K562 (cell line): ENCODE data around the gene DGAT2. TPM values are rescaled to one million over a fixed set of nuclear protein-coding genes. Genes with fewer than 3 reads are reported as not detected.

Experiments
- ATAC-seq: fragments of 200-7000 bp; cut with Tn5 transposase; 3 replicates; pipeline ENCODE4 v1.9.1; 2020; ENCODE audit warnings: moderate library complexity
- BruUV-seq: library from RNA; stranded (reverse); fragments of 400-500 nt; replicated peaks from 2 replicates; lab custom pipeline; 2021; lab: Mats Ljungman, UMichigan
- CTCF ChIA-PET: fragments of 300-600 bp; formaldehyde crosslinking; extraction: SDS; loops from one replicate; lab custom pipeline; 2021; ENCODE audit warnings: low intra/inter-chr PET ratio; lab: Yijun Ruan, JAX
- POLR2A ChIA-PET: fragments of 300-600, 350-650 bp; sonication (Branson Sonifier 250); formaldehyde crosslinking; extraction: SDS; loops from one replicate; lab custom pipeline; 2021; ENCODE audit warnings: antibody characterized with exemption, inconsistent platforms; lab: Yijun Ruan, JAX
- DNase-seq, 4 experiments: peaks; one replicate each; pipeline versions ENCODE4 v3.0.0 to v3.0.0-alpha.2; 2011 to 2018; ENCODE audit warnings: low spot score in 3 of 4, mixed read lengths in 3 of 4; ENCODE audit errors: extremely low read depth in 1 of 4
- FAIRE-seq: peaks from 2 replicates; lab custom pipeline; 2011; peaks lifted over from hg19 to GRCh38; lab: Jason Lieb, UNC
- H2AFZ ChIP-seq: 2 replicates; pipeline ENCODE4 v1.6.0; 2011; ENCODE audit warnings: low read depth, low read length, control low read depth, inconsistent platforms
- H3K27ac ChIP-seq: fragments of 200-600 bp; 3 replicates; pipeline ENCODE4 v1.8.0; 2011; ENCODE audit warnings: low read depth, mild to moderate bottlenecking, control low read depth, inconsistent platforms, low read length, moderate library complexity, mixed read lengths; ENCODE audit errors: extremely low read depth
- H3K27me3 ChIP-seq, 2 experiments: fragments of 300-600 bp in 1 of 2; 2 replicates in 1 of 2; 3 replicates in 1 of 2; pipeline versions ENCODE4 v1.6.0 to v1.8.0; 2011; ENCODE audit warnings: inconsistent platforms in 2 of 2, low read length in 2 of 2, mild to moderate bottlenecking in 1 of 2, mixed read lengths in 1 of 2, moderate library complexity in 1 of 2; ENCODE audit not compliant: control insufficient read depth in 2 of 2, insufficient read depth in 2 of 2
- H3K36me3 ChIP-seq: fragments of 300-600 bp; 3 replicates; pipeline ENCODE4 v1.8.0; 2011; ENCODE audit warnings: mild to moderate bottlenecking, low read length, inconsistent platforms; ENCODE audit not compliant: control insufficient read depth, insufficient read depth
- H3K4me1 ChIP-seq, 2 experiments: fragments of 200-600 bp in 1 of 2; replicated peaks in 1 of 2; 2 replicates in 1 of 2; 3 replicates in 1 of 2; pipeline versions ENCODE4 v1.5.1 to v1.8.0; 2011; ENCODE audit warnings: inconsistent platforms in 2 of 2, low read length in 2 of 2, mild to moderate bottlenecking in 1 of 2, mixed read lengths in 1 of 2, moderate library complexity in 1 of 2; ENCODE audit not compliant: control insufficient read depth in 2 of 2, insufficient read depth in 2 of 2
- H3K4me2 ChIP-seq: 2 replicates; pipeline ENCODE4 v1.6.1; 2011; ENCODE audit warnings: low read length, control low read depth, inconsistent platforms, mixed read lengths; ENCODE audit not compliant: insufficient read depth
- H3K4me3 ChIP-seq: fragments of 200-600 bp; sonication (generic), shearing (Covaris generic); 2 replicates; pipeline ENCODE4 v1.5.1; 2016; ENCODE audit warnings: control low read depth, inconsistent platforms
- H3K79me2 ChIP-seq: fragments of 200-600 bp; 3 replicates; pipeline ENCODE4 v1.8.0; 2011; ENCODE audit warnings: low read length, inconsistent platforms; ENCODE audit not compliant: control insufficient read depth, insufficient read depth
- H3K9ac ChIP-seq, 2 experiments: 2 replicates each; pipeline versions ENCODE4 v1.6.0 to v1.6.1; 2011; ENCODE audit warnings: low read depth in 2 of 2, low read length in 2 of 2, control low read depth in 1 of 2, inconsistent platforms in 1 of 2, mild to moderate bottlenecking in 1 of 2, mixed read lengths in 1 of 2; ENCODE audit not compliant: insufficient read depth in 1 of 2
- H3K9me1 ChIP-seq: one replicate; pipeline ENCODE4 v1.6.0; 2011; ENCODE audit warnings: inconsistent platforms, mild to moderate bottlenecking, low read length, moderate library complexity; ENCODE audit not compliant: control insufficient read depth, insufficient read depth
- H3K9me3 ChIP-seq: replicated peaks from 2 replicates; pipeline ENCODE4 v1.5.1; 2011; ENCODE audit warnings: low read depth, low read length, inconsistent platforms; ENCODE audit not compliant: control insufficient read depth, insufficient read depth
- H4K20me1 ChIP-seq: replicated peaks from 2 replicates; pipeline ENCODE4 v1.6.1; 2011; ENCODE audit warnings: low read length, inconsistent platforms, mixed read lengths; ENCODE audit not compliant: control insufficient read depth, insufficient read depth
- CREM ChIP-seq: IDR thresholded peaks from 2 replicates; pipeline ENCODE4 v1.6.1; 2014; ENCODE audit warnings: antibody characterized with exemption, low read depth
- HDAC8 ChIP-seq: fragments of 450-650 bp; IDR thresholded peaks from 2 replicates; pipeline ENCODE4 v1.6.1; 2016; ENCODE audit warnings: mild to moderate bottlenecking, missing genetic modification characterization, moderate library complexity, missing compliant biosample characterization
- PYGO2 ChIP-seq: fragments of 450-650 bp; IDR thresholded peaks from 2 replicates; pipeline ENCODE4 v1.6.1; 2016; ENCODE audit warnings: mild to moderate bottlenecking, missing genetic modification characterization, moderate library complexity, missing compliant biosample characterization
- ZNF507 ChIP-seq: conservative IDR thresholded peaks from 2 replicates; pipeline ENCODE4 v1.6.1; 2017; ENCODE audit warnings: missing genetic modification characterization, missing compliant biosample characterization
- ZNF668 ChIP-seq: fragments of 250-450 bp; sonication (Bioruptor Pico); IDR thresholded peaks from 2 replicates; pipeline ENCODE4 v1.8.0; 2022; ENCODE audit warnings: mild to moderate bottlenecking, inconsistent platforms
- WGBS: fragments of 100-300 bp; shearing (Covaris generic); methylation state at CpG from one replicate; pipeline ENCODE4 v1.1.6; 2016; ENCODE audit warnings: low coverage, mixed read lengths; ENCODE audit not compliant: insufficient coverage; ENCODE audit errors: missing lambda C conversion rate; 5-methylcytosine and 5-hydroxymethylcytosine counted together
- in situ Hi-C: fragments of 300-500 bp; cut with MboI; formaldehyde crosslinking; loops from 4 replicates; pipeline ENCODE4 v1.15.0; 2018; ENCODE audit warnings: inconsistent platforms, mixed read lengths
- intact Hi-C: fragments of 100-400 bp; cut with micrococcal nuclease; formaldehyde crosslinking; loops from 2 replicates; pipeline ENCODE4 v1.14.2; 2022
- polyA plus RNA-seq, 8 experiments: library from polyadenylated mRNA; depleted of rRNA in 4 of 8; stranded (reverse) in 5 of 8; unstranded in 3 of 8; fragments of >200 nt; fragmentation: Nextera tagmentation in 2 of 8; fragmentation: Illumina TruSeq in 1 of 8; extraction: Ambion mirVana in 2 of 8; extraction: Trizol in 1 of 8; gene quantifications; 2 replicates each; pipeline versions ENCODE4 v1.2.1 to v1.2.3, GENCODE V29; 2011 to 2014; ENCODE audit warnings: inconsistent platforms in 1 of 8, missing spikeins in 1 of 8
- total RNA-seq, 7 experiments: library from RNA; depleted of rRNA in 6 of 7; stranded (reverse); fragments of >200 nt in 6 of 7; fragmentation: Illumina TruSeq in 2 of 7; extraction: Trizol in 2 of 7; gene quantifications; 2 replicates each; pipeline versions ENCODE4 v1.2.1 to v1.2.3, GENCODE V29; 2011 to 2021; ENCODE audit warnings: low replicate concordance in 1 of 7
- TF ChIP-seq, protein P1 (sequence below): fragments of 250-450 bp; sonication (Bioruptor Pico); IDR thresholded peaks from 2 replicates; pipeline ENCODE4 v1.8.0; 2021; ENCODE audit warnings: moderate library complexity, mild to moderate bottlenecking, inconsistent platforms

Gene DGAT2
- total and polyA plus RNA-seq, 9 of the 15 experiments (the other 6 are each of a cell fraction or from before 2014, with no cell fraction given), result 0.68 to 2.8 (median 1.8) TPM

DNA sequence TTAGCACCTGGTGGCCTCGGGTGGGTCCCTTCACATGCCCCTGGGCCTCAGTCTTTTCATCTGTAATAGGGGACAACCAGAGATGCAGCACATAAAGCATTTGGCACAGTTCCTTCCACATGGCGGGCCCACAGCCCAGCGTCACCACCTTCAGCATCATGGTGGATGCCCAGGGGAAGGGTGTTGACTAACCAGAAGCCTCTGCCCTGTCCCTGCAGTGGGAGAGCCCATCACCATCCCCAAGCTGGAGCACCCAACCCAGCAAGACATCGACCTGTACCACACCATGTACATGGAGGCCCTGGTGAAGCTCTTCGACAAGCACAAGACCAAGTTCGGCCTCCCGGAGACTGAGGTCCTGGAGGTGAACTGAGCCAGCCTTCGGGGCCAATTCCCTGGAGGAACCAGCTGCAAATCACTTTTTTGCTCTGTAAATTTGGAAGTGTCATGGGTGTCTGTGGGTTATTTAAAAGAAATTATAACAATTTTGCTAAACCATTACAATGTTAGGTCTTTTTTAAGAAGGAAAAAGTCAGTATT lies 31.6 kb downstream of the DGAT2 start:
- no peak overlapping the region for H3K9ac ChIP-seq
- no peak for ATAC-seq
- 0 out of 5 replicates have a peak, but pooled peaks cover 0 to 3% of the 10 kb centered on the region in 2 experiments for H3K4me1 ChIP-seq
- peaks cover 0 to 3% of the 10 kb centered on the region in 2 experiments; a peak in 1 of 5 replicates for H3K27me3 ChIP-seq
- TF ChIP-seq ZNF668 (CRISPR knock-in tag), result no peak
- no peak for TF ChIP-seq ZNF507 (tag)
- no peak for TF ChIP-seq CREM
- TF ChIP-seq, protein P1, sequence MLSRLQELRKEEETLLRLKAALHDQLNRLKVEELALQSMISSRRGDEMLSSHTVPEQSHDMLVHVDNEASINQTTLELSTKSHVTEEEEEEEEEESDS (CRISPR knock-in tag), result no peak
- TF ChIP-seq PYGO2 (tag), result no peak
- no peak for TF ChIP-seq HDAC8
- ChIA-PET CTCF (interaction anchor here (0.7 to 5.3 kb wide), 3 partner anchors 67 to 251 kb away, joined by 3 to 61 read pairs (median 3); no protein-coding TSS in a partner anchor), POLR2A (interaction anchor here (0.6 to 0.7 kb wide), 3 partner anchors 16 to 247 kb away, joined by 3 read pairs; no protein-coding TSS in a partner anchor)
- H3K79me2 ChIP-seq, result no peaks in the 10 kb centered on the region
- H3K4me2 ChIP-seq, result no peak overlapping the region
- no peak overlapping the region for H2AFZ ChIP-seq
- no peak for DNase-seq
- no peaks in the 10 kb centered on the region; the same call in 1 of the 2 replicates for H4K20me1 ChIP-seq
- no peak for FAIRE-seq
- H3K27ac ChIP-seq, result no peak overlapping the region
- 34% methylated on average over 8 of the region's 8 CpGs for WGBS
- H3K9me3 ChIP-seq, result no peaks in the 10 kb centered on the region
- in situ Hi-C loops (no loop called here), intact Hi-C loops (loop anchor here (5.0 kb wide), 1 partner anchor 517 kb away; no protein-coding TSS in a partner anchor)
- H3K4me3 ChIP-seq, result no peak overlapping the region
- H3K9me1 ChIP-seq, result no peaks in the 10 kb centered on the region
- H3K36me3 ChIP-seq, result no peaks in the 10 kb centered on the region
- no TSS peak for BruUV-seq
